K562 (cell line): ENCODE measurements around the gene LRP1B. TPM values are rescaled to one million over a fixed set of nuclear protein-coding genes. Genes with fewer than 3 reads are reported as not detected.

Source experiments
- ATAC-seq: fragments of 200-7000 bp; cut with Tn5 transposase; 3 replicates; pipeline ENCODE4 v1.9.1; 2020; ENCODE audit warnings: moderate library complexity
- BruUV-seq: library from RNA; stranded (reverse); fragments of 400-500 nt; replicated peaks from 2 replicates; lab custom pipeline; 2021; lab: Mats Ljungman, UMichigan
- CTCF ChIA-PET: fragments of 300-600 bp; formaldehyde crosslinking; extraction: SDS; loops from one replicate; lab custom pipeline; 2021; ENCODE audit warnings: low intra/inter-chr PET ratio; lab: Yijun Ruan, JAX
- POLR2A ChIA-PET: fragments of 300-600, 350-650 bp; sonication (Branson Sonifier 250); formaldehyde crosslinking; extraction: SDS; loops from one replicate; lab custom pipeline; 2021; ENCODE audit warnings: antibody characterized with exemption, inconsistent platforms; lab: Yijun Ruan, JAX
- DNase-seq, 4 experiments: peaks; one replicate each; pipeline versions ENCODE4 v3.0.0 to v3.0.0-alpha.2; 2011 to 2018; ENCODE audit warnings: low spot score in 3 of 4, mixed read lengths in 3 of 4; ENCODE audit errors: extremely low read depth in 1 of 4
- FAIRE-seq: peaks from 2 replicates; lab custom pipeline; 2011; peaks lifted over from hg19 to GRCh38; lab: Jason Lieb, UNC
- H2AFZ ChIP-seq: 2 replicates; pipeline ENCODE4 v1.6.0; 2011; ENCODE audit warnings: low read depth, low read length, control low read depth, inconsistent platforms
- H3K27ac ChIP-seq: fragments of 200-600 bp; 3 replicates; pipeline ENCODE4 v1.8.0; 2011; ENCODE audit warnings: low read depth, mild to moderate bottlenecking, control low read depth, inconsistent platforms, low read length, moderate library complexity, mixed read lengths; ENCODE audit errors: extremely low read depth
- H3K27me3 ChIP-seq, 2 experiments: fragments of 300-600 bp in 1 of 2; 2 replicates in 1 of 2; 3 replicates in 1 of 2; pipeline versions ENCODE4 v1.6.0 to v1.8.0; 2011; ENCODE audit warnings: inconsistent platforms in 2 of 2, low read length in 2 of 2, mild to moderate bottlenecking in 1 of 2, mixed read lengths in 1 of 2, moderate library complexity in 1 of 2; ENCODE audit not compliant: control insufficient read depth in 2 of 2, insufficient read depth in 2 of 2
- H3K36me3 ChIP-seq: fragments of 300-600 bp; 3 replicates; pipeline ENCODE4 v1.8.0; 2011; ENCODE audit warnings: mild to moderate bottlenecking, low read length, inconsistent platforms; ENCODE audit not compliant: control insufficient read depth, insufficient read depth
- H3K4me1 ChIP-seq, 2 experiments: fragments of 200-600 bp in 1 of 2; replicated peaks in 1 of 2; 2 replicates in 1 of 2; 3 replicates in 1 of 2; pipeline versions ENCODE4 v1.5.1 to v1.8.0; 2011; ENCODE audit warnings: inconsistent platforms in 2 of 2, low read length in 2 of 2, mild to moderate bottlenecking in 1 of 2, mixed read lengths in 1 of 2, moderate library complexity in 1 of 2; ENCODE audit not compliant: control insufficient read depth in 2 of 2, insufficient read depth in 2 of 2
- H3K4me2 ChIP-seq: 2 replicates; pipeline ENCODE4 v1.6.1; 2011; ENCODE audit warnings: low read length, control low read depth, inconsistent platforms, mixed read lengths; ENCODE audit not compliant: insufficient read depth
- H3K4me3 ChIP-seq: fragments of 200-600 bp; sonication (generic), shearing (Covaris generic); 2 replicates; pipeline ENCODE4 v1.5.1; 2016; ENCODE audit warnings: control low read depth, inconsistent platforms
- H3K79me2 ChIP-seq: fragments of 200-600 bp; 3 replicates; pipeline ENCODE4 v1.8.0; 2011; ENCODE audit warnings: low read length, inconsistent platforms; ENCODE audit not compliant: control insufficient read depth, insufficient read depth
- H3K9ac ChIP-seq, 2 experiments: 2 replicates each; pipeline versions ENCODE4 v1.6.0 to v1.6.1; 2011; ENCODE audit warnings: low read depth in 2 of 2, low read length in 2 of 2, control low read depth in 1 of 2, inconsistent platforms in 1 of 2, mild to moderate bottlenecking in 1 of 2, mixed read lengths in 1 of 2; ENCODE audit not compliant: insufficient read depth in 1 of 2
- H3K9me1 ChIP-seq: one replicate; pipeline ENCODE4 v1.6.0; 2011; ENCODE audit warnings: inconsistent platforms, mild to moderate bottlenecking, low read length, moderate library complexity; ENCODE audit not compliant: control insufficient read depth, insufficient read depth
- H3K9me3 ChIP-seq: replicated peaks from 2 replicates; pipeline ENCODE4 v1.5.1; 2011; ENCODE audit warnings: low read depth, low read length, inconsistent platforms; ENCODE audit not compliant: control insufficient read depth, insufficient read depth
- H4K20me1 ChIP-seq: replicated peaks from 2 replicates; pipeline ENCODE4 v1.6.1; 2011; ENCODE audit warnings: low read length, inconsistent platforms, mixed read lengths; ENCODE audit not compliant: control insufficient read depth, insufficient read depth
- ILK ChIP-seq: fragments of 450-650 bp; IDR thresholded peaks from 2 replicates; pipeline ENCODE4 v1.6.1; 2016; ENCODE audit warnings: missing genetic modification characterization, low read depth, mild to moderate bottlenecking, missing compliant biosample characterization, moderate library complexity, borderline replicate concordance
- MEF2D ChIP-seq: conservative IDR thresholded peaks from 2 replicates; pipeline ENCODE4 v1.6.1; 2016; ENCODE audit warnings: low read depth, missing genetic modification characterization, missing compliant biosample characterization
- ZNF699 ChIP-seq: fragments of 250-450 bp; sonication (Bioruptor Pico); IDR thresholded peaks from 2 replicates; pipeline ENCODE4 v1.8.0; 2021; ENCODE audit warnings: mild to moderate bottlenecking, moderate library complexity; ENCODE audit not compliant: insufficient replicate concordance
- WGBS: fragments of 100-300 bp; shearing (Covaris generic); methylation state at CpG from one replicate; pipeline ENCODE4 v1.1.6; 2016; ENCODE audit warnings: low coverage, mixed read lengths; ENCODE audit not compliant: insufficient coverage; ENCODE audit errors: missing lambda C conversion rate; 5-methylcytosine and 5-hydroxymethylcytosine counted together
- in situ Hi-C: fragments of 300-500 bp; cut with MboI; formaldehyde crosslinking; loops from 4 replicates; pipeline ENCODE4 v1.15.0; 2018; ENCODE audit warnings: inconsistent platforms, mixed read lengths
- intact Hi-C: fragments of 100-400 bp; cut with micrococcal nuclease; formaldehyde crosslinking; loops from 2 replicates; pipeline ENCODE4 v1.14.2; 2022
- polyA plus RNA-seq, 8 experiments: library from polyadenylated mRNA; depleted of rRNA in 4 of 8; stranded (reverse) in 5 of 8; unstranded in 3 of 8; fragments of >200 nt; fragmentation: Nextera tagmentation in 2 of 8; fragmentation: Illumina TruSeq in 1 of 8; extraction: Ambion mirVana in 2 of 8; extraction: Trizol in 1 of 8; gene quantifications; 2 replicates each; pipeline versions ENCODE4 v1.2.1 to v1.2.3, GENCODE V29; 2011 to 2014; ENCODE audit warnings: inconsistent platforms in 1 of 8, missing spikeins in 1 of 8
- total RNA-seq, 7 experiments: library from RNA; depleted of rRNA in 6 of 7; stranded (reverse); fragments of >200 nt in 6 of 7; fragmentation: Illumina TruSeq in 2 of 7; extraction: Trizol in 2 of 7; gene quantifications; 2 replicates each; pipeline versions ENCODE4 v1.2.1 to v1.2.3, GENCODE V29; 2011 to 2021; ENCODE audit warnings: low replicate concordance in 1 of 7
- TF ChIP-seq, protein P1 (sequence below): fragments of 450-650 bp; IDR thresholded peaks from 2 replicates; pipeline ENCODE4 v1.6.1; 2017; ENCODE audit warnings: antibody characterized with exemption, mild to moderate bottlenecking
- TF ChIP-seq, protein P2 (sequence below): sonication (generic); formaldehyde crosslinking; IDR thresholded peaks from 2 replicates; pipeline ENCODE4 v1.8.0; 2022; ENCODE audit warnings: mild to moderate bottlenecking, missing genetic modification reagents, borderline replicate concordance

LRP1B gene
- total and polyA plus RNA-seq, 9 of the 15 experiments (the other 6 are each of a cell fraction or from before 2014, with no cell fraction given), result not detected

DNA sequence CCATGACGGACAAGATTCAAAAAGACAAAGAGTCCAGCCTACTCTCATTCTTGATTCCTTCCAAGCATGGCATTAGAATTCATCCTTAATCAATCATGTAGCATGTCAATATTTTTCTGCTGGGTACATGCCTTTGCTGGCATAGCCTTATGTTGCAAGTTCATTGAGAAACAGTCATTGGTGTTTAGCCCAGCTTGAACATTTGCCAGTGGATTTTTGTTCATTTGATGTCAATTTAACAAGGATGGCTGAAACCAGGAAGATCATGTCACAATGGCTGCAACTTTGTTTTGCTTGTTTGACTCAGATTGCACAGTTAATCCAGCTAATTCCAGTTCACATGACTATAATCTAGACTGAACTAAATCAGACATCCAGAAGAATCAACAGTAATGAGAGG is 1132.2 kb downstream of the LRP1B start:
- in situ Hi-C loops (no loop called here), intact Hi-C loops (no loop called here)
- no peaks in the 10 kb centered on the region for H3K9me3 ChIP-seq
- no peak for DNase-seq
- CTCF ChIA-PET, result no interaction called here
- H3K36me3 ChIP-seq, result no peaks in the 10 kb centered on the region
- no TSS peak for BruUV-seq
- no peaks in the 10 kb centered on the region for H3K4me1 ChIP-seq
- no peaks in the 10 kb centered on the region for H3K9me1 ChIP-seq
- no peak for ATAC-seq
- H3K4me3 ChIP-seq, result no peak overlapping the region
- H2AFZ ChIP-seq, result no peak overlapping the region
- no peak overlapping the region for H3K4me2 ChIP-seq
- no peak overlapping the region for H3K9ac ChIP-seq
- no peaks in the 10 kb centered on the region for H3K79me2 ChIP-seq
- FAIRE-seq, result no peak
- H3K27ac ChIP-seq, result no peak overlapping the region
- no peaks in the 10 kb centered on the region for H3K27me3 ChIP-seq
- WGBS, result 0% methylated on average over 1 of the region's 1 CpG
- H4K20me1 ChIP-seq, result no peaks in the 10 kb centered on the region
- TF ChIP-seq, protein P1, sequence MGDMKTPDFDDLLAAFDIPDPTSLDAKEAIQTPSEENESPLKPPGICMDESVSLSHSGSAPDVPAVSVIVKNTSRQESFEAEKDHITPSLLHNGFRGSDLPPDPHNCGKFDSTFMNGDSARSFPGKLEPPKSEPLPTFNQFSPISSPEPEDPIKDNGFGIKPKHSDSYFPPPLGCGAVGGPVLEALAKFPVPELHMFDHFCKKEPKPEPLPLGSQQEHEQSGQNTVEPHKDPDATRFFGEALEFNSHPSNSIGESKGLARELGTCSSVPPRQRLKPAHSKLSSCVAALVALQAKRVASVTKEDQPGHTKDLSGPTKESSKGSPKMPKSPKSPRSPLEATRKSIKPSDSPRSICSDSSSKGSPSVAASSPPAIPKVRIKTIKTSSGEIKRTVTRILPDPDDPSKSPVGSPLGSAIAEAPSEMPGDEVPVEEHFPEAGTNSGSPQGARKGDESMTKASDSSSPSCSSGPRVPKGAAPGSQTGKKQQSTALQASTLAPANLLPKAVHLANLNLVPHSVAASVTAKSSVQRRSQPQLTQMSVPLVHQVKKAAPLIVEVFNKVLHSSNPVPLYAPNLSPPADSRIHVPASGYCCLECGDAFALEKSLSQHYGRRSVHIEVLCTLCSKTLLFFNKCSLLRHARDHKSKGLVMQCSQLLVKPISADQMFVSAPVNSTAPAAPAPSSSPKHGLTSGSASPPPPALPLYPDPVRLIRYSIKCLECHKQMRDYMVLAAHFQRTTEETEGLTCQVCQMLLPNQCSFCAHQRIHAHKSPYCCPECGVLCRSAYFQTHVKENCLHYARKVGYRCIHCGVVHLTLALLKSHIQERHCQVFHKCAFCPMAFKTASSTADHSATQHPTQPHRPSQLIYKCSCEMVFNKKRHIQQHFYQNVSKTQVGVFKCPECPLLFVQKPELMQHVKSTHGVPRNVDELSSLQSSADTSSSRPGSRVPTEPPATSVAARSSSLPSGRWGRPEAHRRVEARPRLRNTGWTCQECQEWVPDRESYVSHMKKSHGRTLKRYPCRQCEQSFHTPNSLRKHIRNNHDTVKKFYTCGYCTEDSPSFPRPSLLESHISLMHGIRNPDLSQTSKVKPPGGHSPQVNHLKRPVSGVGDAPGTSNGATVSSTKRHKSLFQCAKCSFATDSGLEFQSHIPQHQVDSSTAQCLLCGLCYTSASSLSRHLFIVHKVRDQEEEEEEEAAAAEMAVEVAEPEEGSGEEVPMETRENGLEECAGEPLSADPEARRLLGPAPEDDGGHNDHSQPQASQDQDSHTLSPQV, result no peak
- TF ChIP-seq MEF2D (no peak), ILK (tag) (no peak), ZNF699 (CRISPR knock-in tag) (no peak)
- TF ChIP-seq, protein P2, sequence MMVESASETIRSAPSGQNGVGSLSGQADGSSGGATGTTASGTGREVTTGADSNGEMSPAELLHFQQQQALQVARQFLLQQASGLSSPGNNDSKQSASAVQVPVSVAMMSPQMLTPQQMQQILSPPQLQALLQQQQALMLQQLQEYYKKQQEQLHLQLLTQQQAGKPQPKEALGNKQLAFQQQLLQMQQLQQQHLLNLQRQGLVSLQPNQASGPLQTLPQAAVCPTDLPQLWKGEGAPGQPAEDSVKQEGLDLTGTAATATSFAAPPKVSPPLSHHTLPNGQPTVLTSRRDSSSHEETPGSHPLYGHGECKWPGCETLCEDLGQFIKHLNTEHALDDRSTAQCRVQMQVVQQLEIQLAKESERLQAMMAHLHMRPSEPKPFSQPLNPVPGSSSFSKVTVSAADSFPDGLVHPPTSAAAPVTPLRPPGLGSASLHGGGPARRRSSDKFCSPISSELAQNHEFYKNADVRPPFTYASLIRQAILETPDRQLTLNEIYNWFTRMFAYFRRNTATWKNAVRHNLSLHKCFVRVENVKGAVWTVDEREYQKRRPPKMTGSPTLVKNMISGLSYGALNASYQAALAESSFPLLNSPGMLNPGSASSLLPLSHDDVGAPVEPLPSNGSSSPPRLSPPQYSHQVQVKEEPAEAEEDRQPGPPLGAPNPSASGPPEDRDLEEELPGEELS (CRISPR knock-in tag), result no peak
- TF ChIP-seq, all 486 proteins: peak for 0
- POLR2A ChIA-PET, result no interaction called here
